WI38 (cell line): ENCODE results near the gene IDH3B.

ENCODE experiments used
- H3K4me3 ChIP-seq: 2 replicates; pipeline ENCODE4 v1.5.1; 2011; ENCODE audit warnings: low read depth, mild to moderate bottlenecking, control low read depth, low read length
- TF ChIP-seq, protein P1 (sequence below): IDR thresholded peaks from 2 replicates; pipeline ENCODE4 v1.5.1; 2012; ENCODE audit warnings: low read depth, mild to moderate bottlenecking, control low read depth, low read length

IDH3B gene

DNA sequence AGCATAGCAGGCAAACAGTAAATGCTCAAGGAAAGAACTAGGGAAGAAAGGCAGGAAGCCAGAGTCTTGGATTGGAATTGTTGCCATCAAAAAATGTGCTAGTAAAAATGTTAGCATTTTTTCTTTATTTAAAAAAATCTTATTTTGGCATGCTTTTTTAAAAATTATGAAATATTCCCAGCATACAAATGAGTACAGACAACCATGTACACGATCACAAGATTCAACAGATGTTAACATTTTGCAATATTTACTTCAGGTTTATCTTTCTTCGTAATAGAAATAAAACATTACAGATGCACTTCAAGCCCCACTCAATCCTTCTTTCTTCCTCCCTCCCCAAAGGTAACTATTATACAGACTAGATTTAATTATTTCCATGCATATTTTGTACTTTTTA, 39.0 kb downstream of the IDH3B start:
- TF ChIP-seq, protein P1, sequence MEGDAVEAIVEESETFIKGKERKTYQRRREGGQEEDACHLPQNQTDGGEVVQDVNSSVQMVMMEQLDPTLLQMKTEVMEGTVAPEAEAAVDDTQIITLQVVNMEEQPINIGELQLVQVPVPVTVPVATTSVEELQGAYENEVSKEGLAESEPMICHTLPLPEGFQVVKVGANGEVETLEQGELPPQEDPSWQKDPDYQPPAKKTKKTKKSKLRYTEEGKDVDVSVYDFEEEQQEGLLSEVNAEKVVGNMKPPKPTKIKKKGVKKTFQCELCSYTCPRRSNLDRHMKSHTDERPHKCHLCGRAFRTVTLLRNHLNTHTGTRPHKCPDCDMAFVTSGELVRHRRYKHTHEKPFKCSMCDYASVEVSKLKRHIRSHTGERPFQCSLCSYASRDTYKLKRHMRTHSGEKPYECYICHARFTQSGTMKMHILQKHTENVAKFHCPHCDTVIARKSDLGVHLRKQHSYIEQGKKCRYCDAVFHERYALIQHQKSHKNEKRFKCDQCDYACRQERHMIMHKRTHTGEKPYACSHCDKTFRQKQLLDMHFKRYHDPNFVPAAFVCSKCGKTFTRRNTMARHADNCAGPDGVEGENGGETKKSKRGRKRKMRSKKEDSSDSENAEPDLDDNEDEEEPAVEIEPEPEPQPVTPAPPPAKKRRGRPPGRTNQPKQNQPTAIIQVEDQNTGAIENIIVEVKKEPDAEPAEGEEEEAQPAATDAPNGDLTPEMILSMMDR: no peak
- H3K4me3 ChIP-seq: no peak overlapping the region

DNA sequence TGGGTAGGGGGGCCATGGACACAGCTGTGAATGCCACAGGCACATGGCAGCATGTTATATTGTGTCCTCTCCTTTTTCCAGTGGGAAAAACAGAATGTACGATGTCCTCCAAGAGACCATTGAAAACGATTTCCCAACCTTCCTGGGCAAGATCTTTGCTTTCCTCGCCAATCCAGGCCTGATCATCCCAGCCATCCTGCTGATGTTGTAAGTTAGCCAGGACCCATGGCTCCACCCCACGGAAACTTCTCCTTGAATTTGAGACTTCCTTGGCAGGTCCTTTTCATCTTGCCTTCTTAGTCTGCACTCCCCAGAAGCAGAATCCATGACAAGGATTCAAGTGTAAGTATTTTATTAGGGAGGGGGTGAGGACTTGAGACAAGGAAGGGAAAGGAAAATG, 39.8 kb downstream of the IDH3B start:
- TF ChIP-seq, protein P1: no peak
- H3K4me3 ChIP-seq: no peak overlapping the region

DNA sequence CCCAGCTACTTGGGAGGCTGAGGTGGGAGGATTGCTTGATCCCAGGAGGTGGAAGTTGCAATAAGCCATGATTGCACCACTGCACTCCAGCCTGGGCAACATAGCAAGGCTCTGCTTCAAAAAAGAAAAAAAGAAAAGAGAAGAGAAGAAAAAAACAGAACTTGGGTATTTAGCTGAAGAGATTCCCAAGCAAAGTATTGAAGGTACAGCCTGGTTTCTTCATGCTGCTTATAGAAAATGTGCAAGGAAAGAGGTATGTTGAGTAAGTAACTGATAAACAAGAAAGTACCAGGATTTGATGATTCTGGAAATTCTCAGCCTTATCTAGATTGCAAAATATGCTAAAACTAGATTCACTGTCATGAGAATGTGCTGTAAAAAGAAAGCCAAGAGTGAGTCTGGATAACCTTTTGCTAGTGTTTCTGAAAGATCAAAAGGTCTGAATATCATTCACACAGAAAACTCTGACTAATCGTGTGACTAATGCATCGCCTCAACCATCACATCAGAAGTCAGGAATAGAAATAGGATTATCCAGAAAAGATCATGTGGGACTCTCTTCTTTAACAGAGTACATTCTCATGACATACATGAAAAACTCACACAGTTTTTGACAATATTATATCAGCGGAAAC, 43.9 kb downstream of the IDH3B start:
- no peak overlapping the region for H3K4me3 ChIP-seq
- TF ChIP-seq, protein P1: no peak

DNA sequence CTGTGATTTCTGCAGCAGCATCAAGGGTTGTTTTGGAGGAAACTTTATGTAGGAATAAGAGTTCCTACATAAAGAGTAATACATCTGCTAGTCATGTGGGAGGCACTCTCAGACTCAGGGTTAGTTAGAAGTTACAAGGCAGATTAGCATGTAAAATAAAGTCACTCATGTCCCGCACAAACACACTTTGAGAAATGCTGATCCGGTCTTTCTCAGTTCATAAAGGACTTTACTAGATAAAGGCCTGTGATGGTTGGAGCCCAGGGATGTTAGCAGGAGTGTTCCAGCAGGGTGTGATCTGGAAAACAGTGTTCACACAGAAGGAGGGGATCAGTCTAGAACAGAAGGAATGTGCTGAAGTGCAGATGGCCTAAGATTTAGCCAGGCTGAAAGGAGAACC, 44.7 kb downstream of the IDH3B start:
- TF ChIP-seq, protein P1: no peak
- H3K4me3 ChIP-seq: no peak overlapping the region

DNA sequence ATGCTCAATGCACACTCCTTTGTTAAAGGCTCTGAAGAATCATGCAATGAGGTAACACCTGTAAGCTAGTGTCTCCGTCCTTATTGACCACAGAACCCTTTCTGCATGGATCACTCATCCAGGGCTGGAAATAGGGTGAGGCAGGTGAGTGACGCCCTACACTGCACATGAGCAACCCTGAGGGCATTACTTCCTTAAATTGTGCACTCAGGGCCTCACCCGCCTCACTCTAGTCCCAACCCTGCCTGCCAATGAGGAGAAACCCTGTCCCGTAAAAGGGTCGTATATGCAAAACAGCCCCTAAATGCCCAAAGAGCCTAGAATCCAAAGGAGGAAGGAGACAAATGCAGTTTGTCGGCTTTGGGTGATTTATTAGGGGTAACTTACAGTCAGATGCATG, 45.2 kb downstream of the IDH3B start:
- H3K4me3 ChIP-seq: no peak overlapping the region
- TF ChIP-seq, protein P1: no peak

DNA sequence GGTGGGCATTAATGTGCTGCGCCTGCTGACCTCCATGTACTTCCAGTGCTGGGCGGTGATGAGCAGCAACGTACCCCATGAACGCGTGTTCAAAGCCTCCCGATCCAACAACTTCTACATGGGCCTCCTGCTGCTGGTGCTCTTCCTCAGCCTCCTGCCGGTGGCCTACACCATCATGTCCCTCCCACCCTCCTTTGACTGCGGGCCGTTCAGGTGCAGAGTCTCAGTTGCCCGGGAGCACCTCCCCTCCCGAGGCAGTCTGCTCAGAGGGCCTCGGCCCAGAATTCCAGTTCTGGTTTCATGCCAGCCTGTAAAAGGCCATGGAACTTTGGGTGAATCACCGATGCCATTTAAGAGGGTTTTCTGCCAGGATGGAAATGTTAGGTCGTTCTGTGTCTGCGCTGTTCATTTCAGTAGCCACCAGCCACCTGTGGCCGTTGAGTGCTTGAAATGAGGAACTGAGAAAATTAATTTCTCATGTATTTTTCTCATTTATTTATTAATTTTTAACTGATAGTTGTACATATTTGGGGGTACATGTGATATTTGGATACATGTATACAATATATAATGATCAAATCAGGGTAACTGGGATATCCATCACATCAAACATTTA, 46.8 kb downstream of the IDH3B start:
- TF ChIP-seq, protein P1: no peak
- no peak overlapping the region for H3K4me3 ChIP-seq

DNA sequence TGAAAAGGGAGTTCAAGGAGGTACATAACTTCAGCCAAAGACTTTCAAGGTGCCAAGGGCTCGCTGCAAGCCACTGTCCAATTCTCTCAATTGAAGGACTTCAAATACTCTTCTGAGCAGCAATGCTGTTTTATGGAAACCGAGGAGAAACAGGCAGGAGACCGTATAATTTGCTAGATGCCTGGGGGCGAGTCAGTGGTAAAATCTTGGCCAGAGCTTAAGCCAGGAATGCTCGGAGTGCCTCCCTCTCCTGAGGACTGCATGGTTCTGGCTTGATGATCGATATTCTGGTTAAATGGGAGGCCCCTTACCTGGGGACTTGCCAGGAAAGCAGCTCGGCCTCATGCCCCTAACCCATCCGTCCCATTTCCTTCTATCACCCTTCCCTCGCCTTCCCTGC, 47.4 kb downstream of the IDH3B start:
- TF ChIP-seq, protein P1: no peak
- H3K4me3 ChIP-seq: no peak overlapping the region
